KOPT-K1 (cell line): ENCODE measurements around the gene GARS1.
"Not testable (repeated sequence)": the region's sequence is repeated elsewhere in the genome, so short reads cannot be mapped to it uniquely, and the experiment has no call there.

Source experiments
- H3K27ac ChIP-seq: fragments of 200-600 bp; sonication (generic); 2 replicates; pipeline ENCODE4 v1.5.1; 2016; ENCODE audit warnings: antibody characterized with exemption, mild to moderate bottlenecking, low read depth, low read length; ENCODE audit not compliant: poor library complexity, severe bottlenecking
- H3K36me3 ChIP-seq: fragments of 200-600 bp; sonication (generic); 2 replicates; pipeline ENCODE4 v1.5.1; 2017; ENCODE audit warnings: antibody characterized with exemption, mild to moderate bottlenecking, low read length, moderate library complexity; ENCODE audit not compliant: insufficient read depth
- H3K9me3 ChIP-seq: fragments of 200-600 bp; sonication (generic); 2 replicates; pipeline ENCODE4 v1.5.1; 2017; ENCODE audit warnings: antibody characterized with exemption, low read length, mild to moderate bottlenecking; ENCODE audit not compliant: insufficient read depth, poor library complexity, severe bottlenecking

Gene GARS1

GRCh38 chr7:30562909-30563308 is 31.8 kb upstream of the GARS1 start:
- no peaks in the 10 kb centered on the region for H3K9me3 ChIP-seq
- peaks cover 11% of the 10 kb centered on the region; the same call in 1 of the 2 replicates for H3K36me3 ChIP-seq
- H3K27ac ChIP-seq: no peak overlapping the region

- Histone ChIP-seq H3K36me3 (peaks cover 14% of the 10 kb centered on the region; the same call in 1 of the 2 replicates), H3K27ac (no peak overlapping the region), H3K9me3 (no peaks in the 10 kb centered on the region)
Observed at GRCh38 chr7:30563326-30563942, 31.2 kb upstream of the GARS1 start.

DNA sequence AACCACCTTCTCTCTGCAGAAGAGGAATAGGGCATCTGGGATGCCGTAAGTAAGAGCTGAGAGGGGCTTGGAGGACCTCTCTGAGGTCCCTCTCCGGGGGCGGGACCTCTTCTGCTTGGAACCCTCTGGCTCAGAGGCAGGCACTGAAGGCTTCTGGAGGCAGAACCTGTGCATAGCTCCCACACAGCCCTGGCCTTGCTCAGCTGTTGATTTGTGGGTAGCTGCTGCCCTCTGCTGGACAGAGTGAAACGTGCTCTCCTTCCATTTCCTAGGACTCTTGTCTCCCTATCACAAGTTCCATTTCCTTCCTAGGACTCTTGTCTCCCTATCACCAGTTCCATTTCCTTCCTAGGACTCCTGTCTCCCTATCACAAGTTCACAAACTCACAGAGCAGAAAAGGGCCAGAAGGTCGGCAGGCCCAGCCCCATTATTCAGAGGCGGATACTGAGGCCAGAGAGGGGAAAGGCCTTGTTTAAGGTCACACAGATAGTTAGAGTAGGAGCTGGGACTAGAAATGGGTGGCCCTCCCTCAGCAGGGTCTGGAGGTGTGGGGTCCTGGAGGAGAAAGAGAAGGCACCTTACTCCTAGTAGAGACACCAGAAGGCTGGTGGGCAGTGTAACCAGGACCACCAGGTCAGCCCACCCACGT is 30.3 kb upstream of the GARS1 start:
- H3K36me3 ChIP-seq: peaks cover 16% of the 10 kb centered on the region; the same call in 1 of the 2 replicates
- no peak overlapping the region for H3K27ac ChIP-seq
- no peaks in the 10 kb centered on the region for H3K9me3 ChIP-seq

- Histone ChIP-seq H3K9me3 (peaks cover 6% of the 10 kb centered on the region), H3K36me3 (peaks cover 23% of the 10 kb centered on the region; the same call in 1 of the 2 replicates), H3K27ac (no peak overlapping the region)
Observed at GRCh38 chr7:30566596-30566995, 28.1 kb upstream of the GARS1 start.

GRCh38 chr7:30567081-30567480 is 27.6 kb upstream of the GARS1 start:
- Histone ChIP-seq H3K36me3 (peaks cover 23% of the 10 kb centered on the region; the same call in 1 of the 2 replicates), H3K9me3 (peaks cover 6% of the 10 kb centered on the region), H3K27ac (no peak overlapping the region)

DNA sequence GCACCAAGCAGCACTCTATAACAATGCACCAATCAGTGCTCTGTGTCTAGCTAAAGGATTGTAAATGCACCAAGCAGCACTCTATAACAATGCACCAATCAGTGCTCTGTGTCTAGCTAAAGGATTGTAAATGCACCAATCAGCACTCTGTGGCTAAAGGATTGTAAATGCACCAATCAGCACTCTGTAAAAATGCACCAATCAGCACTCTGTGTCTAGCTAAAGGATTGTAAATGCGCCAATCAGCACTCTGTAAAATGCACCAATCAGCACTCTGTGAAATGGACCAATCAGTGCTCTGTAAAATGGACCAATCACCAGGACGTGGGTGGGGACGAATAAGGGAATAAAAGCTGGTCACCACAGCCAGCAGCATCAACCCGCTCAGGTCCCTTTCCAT is 24.4 kb upstream of the GARS1 start:
- H3K9me3 ChIP-seq: peaks cover 13% of the 10 kb centered on the region

DNA sequence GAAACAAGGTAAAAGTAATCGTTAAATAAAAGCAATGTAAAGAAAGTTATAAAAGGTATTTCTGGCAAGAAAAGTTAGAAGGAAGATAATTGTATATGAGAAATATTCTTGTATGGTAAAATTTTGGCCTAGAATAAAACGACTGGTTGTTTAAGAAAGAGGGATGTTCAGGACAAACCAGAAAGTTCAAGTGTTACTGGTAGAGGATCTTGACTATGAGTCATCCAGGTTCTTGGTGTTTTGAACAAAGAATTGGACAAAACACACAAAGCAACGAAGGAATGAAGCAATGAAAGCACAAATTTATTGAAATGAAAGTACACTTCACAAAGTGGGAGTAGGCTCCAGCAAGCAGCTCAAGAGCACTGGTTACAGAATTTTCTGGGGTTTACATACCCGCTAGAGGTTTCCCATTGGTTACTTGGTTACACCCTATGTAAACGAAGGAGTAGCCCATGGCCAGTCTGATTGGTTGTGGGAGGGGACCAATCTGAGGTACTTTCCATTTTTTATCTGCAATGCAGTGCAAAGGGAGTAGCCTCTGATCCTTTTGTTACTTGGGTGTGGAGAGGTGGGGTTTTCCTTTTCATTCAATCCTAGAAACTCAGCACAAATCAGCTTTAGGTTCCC is 22.4 kb upstream of the GARS1 start:
- H3K36me3 ChIP-seq: peaks cover 17% of the 10 kb centered on the region; the same call in 1 of the 2 replicates
- H3K9me3 ChIP-seq: peaks cover 32% of the 10 kb centered on the region
- H3K27ac ChIP-seq: no peak overlapping the region

More for the DNA sequence above, 24.4 kb upstream of the GARS1 start:
- H3K27ac ChIP-seq: not testable (repeated sequence)
- peaks cover 17% of the 10 kb centered on the region; the same call in 1 of the 2 replicates for H3K36me3 ChIP-seq

DNA sequence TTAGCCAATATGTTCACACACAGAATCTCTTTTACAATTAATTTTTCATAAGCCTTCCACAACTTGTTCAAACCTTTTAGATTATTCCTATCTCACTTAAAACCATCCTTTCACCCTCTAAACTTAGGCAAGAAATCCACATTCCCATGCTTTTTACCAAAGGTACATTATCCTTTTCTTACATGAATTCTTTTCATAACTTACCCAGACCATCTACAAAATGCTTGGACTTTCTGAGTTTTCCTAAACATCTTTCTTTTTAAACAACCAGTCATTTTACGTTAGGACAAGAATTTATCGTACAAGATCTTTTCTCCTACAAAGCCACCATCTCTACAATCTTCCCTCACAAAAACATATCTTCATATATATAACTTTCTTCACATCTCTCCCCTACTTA is 18.8 kb upstream of the GARS1 start:
- peaks cover 35% of the 10 kb centered on the region for H3K9me3 ChIP-seq
- H3K36me3 ChIP-seq: peaks cover 34% of the 10 kb centered on the region
- no peak overlapping the region for H3K27ac ChIP-seq

DNA sequence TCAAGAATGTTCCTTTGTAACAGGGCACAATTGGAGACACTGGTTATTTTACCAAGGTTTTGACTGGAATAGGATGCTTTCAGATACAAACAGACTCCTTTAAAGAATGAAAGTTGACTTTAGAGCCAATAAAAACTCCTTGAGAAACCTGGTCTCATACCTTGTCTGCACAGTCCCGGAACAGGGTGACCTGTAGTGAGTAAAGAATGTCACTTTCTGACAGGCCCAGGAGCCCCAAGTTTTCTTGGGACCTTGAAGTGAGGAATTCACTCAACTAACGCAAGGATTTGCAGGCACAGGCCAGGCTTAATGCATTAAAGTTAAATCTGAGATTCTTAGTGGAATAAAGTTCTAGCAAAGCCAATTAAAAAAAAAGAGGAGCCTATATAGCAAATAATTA is 11.5 kb upstream of the GARS1 start:
- Histone ChIP-seq H3K27ac (no peak overlapping the region), H3K9me3 (peaks cover 44% of the 10 kb centered on the region), H3K36me3 (peaks cover 75% of the 10 kb centered on the region)

GRCh38 chr7:30584415-30584814 is 10.3 kb upstream of the GARS1 start:
- peaks cover 62% of the 10 kb centered on the region for H3K36me3 ChIP-seq
- H3K27ac ChIP-seq: no peak overlapping the region
- H3K9me3 ChIP-seq: peaks cover 44% of the 10 kb centered on the region

DNA sequence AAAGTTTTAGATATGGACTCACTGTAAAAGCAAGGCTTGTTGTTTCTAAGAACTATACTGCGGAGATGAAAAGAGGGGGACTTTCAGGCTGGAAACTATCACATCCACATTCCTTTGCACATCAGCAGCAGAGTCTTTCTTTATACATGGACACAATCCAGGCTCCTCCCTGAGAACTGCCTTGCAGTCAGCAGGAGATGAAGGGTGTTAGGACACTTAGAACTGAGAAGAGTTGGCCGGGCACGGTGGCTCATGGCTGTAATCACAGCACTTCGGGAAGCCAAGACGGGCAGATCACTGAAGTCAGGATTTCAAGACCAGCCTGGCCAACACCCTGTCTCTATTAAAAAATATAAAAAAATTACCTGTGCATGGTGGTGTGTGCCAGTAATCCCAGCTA is 9.7 kb upstream of the GARS1 start:
- H3K9me3 ChIP-seq: peaks cover 44% of the 10 kb centered on the region
- no peak overlapping the region for H3K27ac ChIP-seq
- H3K36me3 ChIP-seq: peaks cover 62% of the 10 kb centered on the region

DNA sequence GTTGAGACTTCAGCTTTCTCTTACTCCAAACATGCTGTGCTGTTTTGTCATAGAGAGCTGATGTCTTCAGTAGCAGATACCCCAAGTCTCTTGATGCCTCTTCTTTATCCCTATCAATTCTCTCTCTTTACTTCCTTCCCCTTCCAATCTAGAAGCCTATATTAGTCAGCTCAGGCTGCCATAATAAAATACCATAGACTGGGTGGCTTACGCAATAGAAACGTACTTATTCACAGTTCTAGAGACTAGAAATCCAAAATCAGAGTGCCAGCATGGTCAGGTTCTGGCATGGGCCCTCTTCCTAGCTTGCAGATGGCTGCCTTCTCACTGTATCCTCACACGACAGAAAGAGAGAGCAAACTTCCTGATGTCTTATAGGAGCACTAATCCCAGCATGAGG is 9.0 kb upstream of the GARS1 start:
- peaks cover 57% of the 10 kb centered on the region for H3K36me3 ChIP-seq
- H3K27ac ChIP-seq: no peak overlapping the region
- H3K9me3 ChIP-seq: peaks cover 44% of the 10 kb centered on the region

DNA sequence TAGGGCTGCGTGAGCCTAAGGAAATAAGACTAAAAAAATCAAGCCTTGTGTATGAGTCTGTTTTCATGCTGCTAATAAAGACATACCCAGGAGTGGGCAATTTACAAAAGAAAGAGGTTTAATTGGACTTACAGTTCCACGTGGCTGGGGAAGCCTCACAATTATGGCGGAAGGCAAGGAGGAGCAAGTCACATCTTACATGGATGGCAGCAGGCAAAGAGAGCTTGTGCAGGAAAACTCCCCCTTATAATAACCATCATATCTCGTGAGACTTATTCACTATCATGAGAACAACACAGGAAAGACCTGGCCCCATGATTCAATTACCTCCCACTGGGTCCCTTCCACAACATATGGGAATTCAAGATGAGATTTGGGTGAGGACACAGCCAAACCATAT is 7.1 kb upstream of the GARS1 start:
- peaks cover 39% of the 10 kb centered on the region for H3K36me3 ChIP-seq
- H3K9me3 ChIP-seq: peaks cover 31% of the 10 kb centered on the region
- not testable (repeated sequence) for H3K27ac ChIP-seq

DNA sequence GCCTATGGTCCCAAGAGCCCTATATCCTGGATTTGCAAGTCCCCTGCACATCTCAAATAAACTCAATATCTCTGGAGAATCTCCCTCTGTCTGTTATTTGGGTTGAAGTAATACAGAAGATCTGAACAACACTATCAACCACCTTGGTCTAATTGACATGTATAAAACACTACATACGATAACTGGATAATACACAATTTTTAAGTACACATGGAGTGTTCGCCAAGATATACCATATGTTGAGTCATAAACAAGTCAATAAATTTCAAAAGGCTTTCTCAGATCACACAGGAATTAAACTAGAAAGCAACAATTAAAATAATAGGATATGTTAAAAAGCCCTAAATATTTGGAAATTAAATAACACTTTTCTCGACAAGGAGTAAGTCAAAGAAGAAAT is 5.6 kb upstream of the GARS1 start:
- Histone ChIP-seq H3K27ac (no peak overlapping the region), H3K36me3 (peaks cover 24% of the 10 kb centered on the region)

GRCh38 chr7:30594048-30594539 is 584 bp upstream of the GARS1 start:
- H3K9me3 ChIP-seq: no peaks in the 10 kb centered on the region

More for the DNA sequence above, 5.6 kb upstream of the GARS1 start:
- H3K9me3 ChIP-seq: peaks cover 17% of the 10 kb centered on the region

More at GRCh38 chr7:30594048-30594539, 584 bp upstream of the GARS1 start:
- Histone ChIP-seq H3K27ac (peak overlapping the region; percentile 87), H3K36me3 (peaks cover 23% of the 10 kb centered on the region)
